ENCODE measurements around the gene LRTM2.
A peak's percentile ranks its signal among the peaks of the same experiment; 100 is the strongest.

LRTM2 gene

DNA sequence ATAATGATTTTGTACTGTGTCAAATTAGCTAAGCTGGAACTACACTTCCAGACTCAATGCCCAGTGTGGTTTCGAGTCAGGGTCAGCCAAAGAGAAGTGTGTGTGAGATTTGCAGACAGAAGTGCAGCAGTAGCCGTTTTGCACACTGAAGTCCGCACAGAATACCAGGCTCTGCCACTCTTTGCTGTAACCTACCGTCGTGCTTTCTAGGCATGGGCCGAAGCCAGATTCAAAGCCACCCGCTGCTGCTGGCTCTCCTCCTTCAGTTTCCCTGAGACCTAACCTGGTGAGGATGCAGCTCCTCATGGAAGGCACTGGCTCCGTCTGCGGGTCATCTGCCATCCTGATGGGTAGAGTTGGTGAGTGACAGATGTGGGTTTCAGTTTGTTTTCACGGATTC is 48.8 kb downstream of the LRTM2 start:
- Histone ChIP-seq H3K9me3 (replicated peaks in 1 of 11) (peaks cover 9 to 38% (median 24%) of the 10 kb centered on the region in 11 experiments; a peak in 15 of 22 replicates), H3K27me3 (no peaks in the 10 kb centered on the region), H3K36me3 (0 out of 22 replicates have a peak, but pooled peaks cover 0 to 4% (median 0%) of the 10 kb centered on the region in 11 experiments), H3K4me2 (no peak overlapping the region), H3K27ac (no peak overlapping the region), H3K9ac (no peak overlapping the region), H3K4me3 (no peak overlapping the region), H4K20me1 (no peaks in the 10 kb centered on the region), H3K4me1 (peaks cover 0 to 8% (median 0%) of the 10 kb centered on the region in 10 experiments; a peak in 3 of 20 replicates)
- TF ChIP-seq Cebpa-rat (IDR thresholded peaks at IDR 0.05) = no peak

GRCh38 chr12:1870086-1870485 is 49.7 kb downstream of the LRTM2 start:
- peaks cover 0 to 11% (median 0%) of the 10 kb centered on the region in 10 experiments; a peak in 3 of 20 replicates for H3K4me1 ChIP-seq
- H3K27me3 ChIP-seq = no peaks in the 10 kb centered on the region
- no peaks in the 10 kb centered on the region for H4K20me1 ChIP-seq
- H3K9ac ChIP-seq = no peak overlapping the region
- H3K4me2 ChIP-seq = no peak overlapping the region
- 0 out of 22 replicates have a peak, but pooled peaks cover 0 to 4% (median 0%) of the 10 kb centered on the region in 11 experiments for H3K36me3 ChIP-seq
- TF ChIP-seq Cebpa-rat (IDR thresholded peaks at IDR 0.05) = no peak
- H3K4me3 ChIP-seq = no peak overlapping the region
- no peak overlapping the region for H3K27ac ChIP-seq
- peaks cover 9 to 31% (median 16%) of the 10 kb centered on the region in 11 experiments; a peak in 15 of 22 replicates for H3K9me3 ChIP-seq (replicated peaks in 1 of 11)

- Histone ChIP-seq H3K4me1 (peaks cover 0 to 11% (median 0%) of the 10 kb centered on the region in 10 experiments; a peak in 3 of 20 replicates), H3K36me3 (peaks cover 0 to 4% (median 0%) of the 10 kb centered on the region in 11 experiments; a peak in 1 of 22 replicates), H3K4me3 (no peak overlapping the region), H4K20me1 (no peaks in the 10 kb centered on the region), H3K27ac (no peak overlapping the region), H3K27me3 (no peaks in the 10 kb centered on the region), H3K9ac (no peak overlapping the region), H3K9me3 (replicated peaks in 1 of 11) (peaks cover 9 to 28% (median 16%) of the 10 kb centered on the region in 11 experiments; a peak in 15 of 22 replicates), H3K4me2 (no peak overlapping the region)
- no peak for TF ChIP-seq Cebpa-rat (IDR thresholded peaks at IDR 0.05)
These were observed 50.9 kb downstream of the LRTM2 start for GRCh38 chr12:1870998-1871917.

- no peak for TF ChIP-seq Cebpa-rat (IDR thresholded peaks at IDR 0.05)
- Histone ChIP-seq H3K4me2 (no peak overlapping the region), H3K27ac (no peak overlapping the region), H3K9ac (no peak overlapping the region), H3K36me3 (peaks cover 0 to 4% (median 0%) of the 10 kb centered on the region in 11 experiments; a peak in 1 of 22 replicates), H3K4me3 (no peak overlapping the region), H4K20me1 (no peaks in the 10 kb centered on the region), H3K27me3 (no peaks in the 10 kb centered on the region), H3K4me1 (peaks cover 0 to 12% (median 0%) of the 10 kb centered on the region in 10 experiments; a peak in 3 of 20 replicates), H3K9me3 (replicated peaks in 1 of 11) (peaks cover 9 to 28% (median 16%) of the 10 kb centered on the region in 11 experiments; a peak in 15 of 22 replicates)
These were observed 51.6 kb downstream of the LRTM2 start for GRCh38 chr12:1872001-1872400.

GRCh38 chr12:1872448-1872847 is 52.1 kb downstream of the LRTM2 start:
- Histone ChIP-seq H3K36me3 (peaks cover 0 to 4% (median 0%) of the 10 kb centered on the region in 11 experiments; a peak in 1 of 22 replicates), H3K9ac (no peak overlapping the region), H3K4me2 (no peak overlapping the region), H3K4me1 (peaks cover 0 to 16% (median 0%) of the 10 kb centered on the region in 10 experiments; a peak in 3 of 20 replicates), H3K4me3 (no peak overlapping the region), H3K27me3 (no peaks in the 10 kb centered on the region), H3K27ac (no peak overlapping the region), H4K20me1 (no peaks in the 10 kb centered on the region), H3K9me3 (replicated peaks in 1 of 11) (peaks cover 9 to 28% (median 16%) of the 10 kb centered on the region in 11 experiments; a peak in 15 of 22 replicates)
- TF ChIP-seq Cebpa-rat (IDR thresholded peaks at IDR 0.05) = no peak

- TF ChIP-seq Cebpa-rat (IDR thresholded peaks at IDR 0.05) = no peak
- no peaks in the 10 kb centered on the region for H3K27me3 ChIP-seq
- peaks cover 0 to 6% (median 0%) of the 10 kb centered on the region in 11 experiments; a peak in 4 of 22 replicates for H3K36me3 ChIP-seq
- H4K20me1 ChIP-seq = no peaks in the 10 kb centered on the region
- peak overlapping the region in 2 of 11 experiments; percentile 23 to 48; a peak in 3 of 22 replicates for H3K4me2 ChIP-seq
- no peak overlapping the region for H3K4me3 ChIP-seq
- no peak overlapping the region for H3K9ac ChIP-seq
- peaks cover 0 to 19% (median 0%) of the 10 kb centered on the region in 10 experiments; a peak in 3 of 20 replicates for H3K4me1 ChIP-seq
- peaks cover 0 to 16% (median 6%) of the 10 kb centered on the region in 11 experiments; a peak in 6 of 22 replicates for H3K9me3 ChIP-seq (replicated peaks in 1 of 11)
- no peak overlapping the region for H3K27ac ChIP-seq
These were observed 53.5 kb downstream of the LRTM2 start for GRCh38 chr12:1873531-1874510.

DNA sequence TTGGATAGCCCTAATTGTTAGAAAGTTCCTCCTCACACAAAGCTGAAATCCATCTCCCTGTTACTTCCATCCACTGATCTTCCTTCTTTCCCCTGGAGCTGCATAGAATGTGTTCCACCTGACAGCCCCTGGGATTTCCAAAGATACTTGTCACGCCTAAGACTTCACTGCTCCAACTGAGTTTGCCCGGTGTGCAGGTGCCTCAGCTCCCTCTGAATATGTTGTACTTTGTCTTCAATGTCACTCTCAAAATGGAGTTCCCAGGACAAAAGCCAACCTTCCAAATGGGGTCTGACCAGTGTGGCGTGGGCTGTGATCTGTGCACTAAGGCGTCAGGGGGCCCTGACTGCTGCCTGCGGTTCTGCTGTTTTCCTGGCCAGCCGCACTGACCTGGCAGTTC is 55.2 kb downstream of the LRTM2 start:
- no peak overlapping the region for H3K9ac ChIP-seq
- no peak overlapping the region for H3K27ac ChIP-seq
- H3K4me2 ChIP-seq = no peak overlapping the region
- H3K27me3 ChIP-seq = no peaks in the 10 kb centered on the region
- no peaks in the 10 kb centered on the region for H4K20me1 ChIP-seq
- TF ChIP-seq Cebpa-rat (IDR thresholded peaks at IDR 0.05) = no peak
- H3K4me1 ChIP-seq = peaks cover 0 to 19% (median 0%) of the 10 kb centered on the region in 10 experiments; a peak in 3 of 20 replicates
- peaks cover 0 to 4% (median 0%) of the 10 kb centered on the region in 11 experiments; a peak in 2 of 22 replicates for H3K9me3 ChIP-seq (replicated peaks in 1 of 11)
- H3K4me3 ChIP-seq = no peak overlapping the region
- peaks cover 0 to 14% (median 0%) of the 10 kb centered on the region in 11 experiments; a peak in 5 of 22 replicates for H3K36me3 ChIP-seq

- Histone ChIP-seq H3K36me3 (peaks cover 0 to 14% (median 0%) of the 10 kb centered on the region in 11 experiments; a peak in 5 of 22 replicates), H3K4me1 (peaks cover 0 to 19% (median 0%) of the 10 kb centered on the region in 10 experiments; a peak in 3 of 20 replicates), H3K9ac (no peak overlapping the region), H4K20me1 (no peaks in the 10 kb centered on the region), H3K9me3 (replicated peaks in 1 of 11) (peaks cover 0 to 4% (median 0%) of the 10 kb centered on the region in 11 experiments; a peak in 2 of 22 replicates), H3K4me2 (no peak overlapping the region), H3K27me3 (no peaks in the 10 kb centered on the region), H3K27ac (no peak overlapping the region), H3K4me3 (no peak overlapping the region)
- no peak for TF ChIP-seq Cebpa-rat (IDR thresholded peaks at IDR 0.05)
These were observed 55.7 kb downstream of the LRTM2 start for GRCh38 chr12:1876086-1876485.

Measured in BLaER1 treated with 17β-estradiol and CSF1 and Interleukin-3, amounts not matched to agents 10 nM and 100 nM (cell line).